HG03354 (cell line): ENCODE results near the gene MAP1B.
"Not testable (repeated sequence)": the region's sequence is repeated elsewhere in the genome, so short reads cannot be mapped to it uniquely, and the experiment has no call there.

ENCODE experiments used
- ATAC-seq: cut with Tn5 transposase; IDR thresholded peaks from one replicate; pipeline ENCODE4 v1.9.1; 2021; ENCODE audit warnings: mild to moderate bottlenecking; ENCODE audit not compliant: unreplicated experiment, poor library complexity, severe bottlenecking

MAP1B gene

GRCh38 chr5:72154076-72154756 lies 46.9 kb downstream of the MAP1B start:
- ATAC-seq, result no peak

- ATAC-seq, result no peak
These were observed 49.8 kb downstream of the MAP1B start for GRCh38 chr5:72156946-72157624.

- ATAC-seq, result no peak
These were observed 50.3 kb downstream of the MAP1B start for GRCh38 chr5:72157625-72157962.

GRCh38 chr5:72159501-72159911 lies 52.2 kb downstream of the MAP1B start:
- no peak for ATAC-seq

- ATAC-seq, result no peak
These were observed 53.1 kb downstream of the MAP1B start for GRCh38 chr5:72160329-72160728.

GRCh38 chr5:72160959-72161358 lies 53.7 kb downstream of the MAP1B start:
- no peak for ATAC-seq

- no peak for ATAC-seq
These were observed 54.7 kb downstream of the MAP1B start for GRCh38 chr5:72161951-72162350.

GRCh38 chr5:72163349-72163983 lies 56.2 kb downstream of the MAP1B start:
- no peak for ATAC-seq

- no peak for ATAC-seq
These were observed 59.0 kb downstream of the MAP1B start for GRCh38 chr5:72166070-72166979.

- ATAC-seq, result no peak
These were observed 60.0 kb downstream of the MAP1B start for GRCh38 chr5:72167257-72167656.

- no peak for ATAC-seq
These were observed 60.5 kb downstream of the MAP1B start for GRCh38 chr5:72167804-72168203.

GRCh38 chr5:72170101-72170500 lies 62.8 kb downstream of the MAP1B start:
- no peak for ATAC-seq

- not testable (repeated sequence) for ATAC-seq
These were observed 63.9 kb downstream of the MAP1B start for GRCh38 chr5:72171181-72171580.

GRCh38 chr5:72171667-72172066 lies 64.4 kb downstream of the MAP1B start:
- no peak for ATAC-seq

- no peak for ATAC-seq
These were observed 65.5 kb downstream of the MAP1B start for GRCh38 chr5:72172786-72173185.

- ATAC-seq, result peak; percentile 92
These were observed 70.3 kb downstream of the MAP1B start for GRCh38 chr5:72177538-72177937.

- ATAC-seq, result no peak
These were observed 71.9 kb downstream of the MAP1B start for GRCh38 chr5:72179028-72179815.

GRCh38 chr5:72179816-72180440 lies 72.7 kb downstream of the MAP1B start:
- ATAC-seq, result no peak

GRCh38 chr5:72180925-72181324 lies 73.7 kb downstream of the MAP1B start:
- no peak for ATAC-seq
